K562 (cell line): Measurements from ENCODE around the gene PIK3CA. TPM values are rescaled to one million over a fixed set of nuclear protein-coding genes. Genes with fewer than 3 reads are reported as not detected.

Experiments
- ATAC-seq: fragments of 200-7000 bp; cut with Tn5 transposase; 3 replicates; pipeline ENCODE4 v1.9.1; 2020; ENCODE audit warnings: moderate library complexity
- BruUV-seq: library from RNA; stranded (reverse); fragments of 400-500 nt; replicated peaks from 2 replicates; lab custom pipeline; 2021; lab: Mats Ljungman, UMichigan
- CTCF ChIA-PET: fragments of 300-600 bp; formaldehyde crosslinking; extraction: SDS; loops from one replicate; lab custom pipeline; 2021; ENCODE audit warnings: low intra/inter-chr PET ratio; lab: Yijun Ruan, JAX
- POLR2A ChIA-PET: fragments of 300-600, 350-650 bp; sonication (Branson Sonifier 250); formaldehyde crosslinking; extraction: SDS; loops from one replicate; lab custom pipeline; 2021; ENCODE audit warnings: antibody characterized with exemption, inconsistent platforms; lab: Yijun Ruan, JAX
- DNase-seq, 4 experiments: peaks; one replicate each; pipeline versions ENCODE4 v3.0.0 to v3.0.0-alpha.2; 2011 to 2018; ENCODE audit warnings: low spot score in 3 of 4, mixed read lengths in 3 of 4; ENCODE audit errors: extremely low read depth in 1 of 4
- FAIRE-seq: peaks from 2 replicates; lab custom pipeline; 2011; peaks lifted over from hg19 to GRCh38; lab: Jason Lieb, UNC
- H2AFZ ChIP-seq: 2 replicates; pipeline ENCODE4 v1.6.0; 2011; ENCODE audit warnings: low read depth, low read length, control low read depth, inconsistent platforms
- H3K27ac ChIP-seq: fragments of 200-600 bp; 3 replicates; pipeline ENCODE4 v1.8.0; 2011; ENCODE audit warnings: low read depth, mild to moderate bottlenecking, control low read depth, inconsistent platforms, low read length, moderate library complexity, mixed read lengths; ENCODE audit errors: extremely low read depth
- H3K27me3 ChIP-seq, 2 experiments: fragments of 300-600 bp in 1 of 2; 2 replicates in 1 of 2; 3 replicates in 1 of 2; pipeline versions ENCODE4 v1.6.0 to v1.8.0; 2011; ENCODE audit warnings: inconsistent platforms in 2 of 2, low read length in 2 of 2, mild to moderate bottlenecking in 1 of 2, mixed read lengths in 1 of 2, moderate library complexity in 1 of 2; ENCODE audit not compliant: control insufficient read depth in 2 of 2, insufficient read depth in 2 of 2
- H3K36me3 ChIP-seq: fragments of 300-600 bp; 3 replicates; pipeline ENCODE4 v1.8.0; 2011; ENCODE audit warnings: mild to moderate bottlenecking, low read length, inconsistent platforms; ENCODE audit not compliant: control insufficient read depth, insufficient read depth
- H3K4me1 ChIP-seq, 2 experiments: fragments of 200-600 bp in 1 of 2; replicated peaks in 1 of 2; 2 replicates in 1 of 2; 3 replicates in 1 of 2; pipeline versions ENCODE4 v1.5.1 to v1.8.0; 2011; ENCODE audit warnings: inconsistent platforms in 2 of 2, low read length in 2 of 2, mild to moderate bottlenecking in 1 of 2, mixed read lengths in 1 of 2, moderate library complexity in 1 of 2; ENCODE audit not compliant: control insufficient read depth in 2 of 2, insufficient read depth in 2 of 2
- H3K4me2 ChIP-seq: 2 replicates; pipeline ENCODE4 v1.6.1; 2011; ENCODE audit warnings: low read length, control low read depth, inconsistent platforms, mixed read lengths; ENCODE audit not compliant: insufficient read depth
- H3K4me3 ChIP-seq: fragments of 200-600 bp; sonication (generic), shearing (Covaris generic); 2 replicates; pipeline ENCODE4 v1.5.1; 2016; ENCODE audit warnings: control low read depth, inconsistent platforms
- H3K79me2 ChIP-seq: fragments of 200-600 bp; 3 replicates; pipeline ENCODE4 v1.8.0; 2011; ENCODE audit warnings: low read length, inconsistent platforms; ENCODE audit not compliant: control insufficient read depth, insufficient read depth
- H3K9ac ChIP-seq, 2 experiments: 2 replicates each; pipeline versions ENCODE4 v1.6.0 to v1.6.1; 2011; ENCODE audit warnings: low read depth in 2 of 2, low read length in 2 of 2, control low read depth in 1 of 2, inconsistent platforms in 1 of 2, mild to moderate bottlenecking in 1 of 2, mixed read lengths in 1 of 2; ENCODE audit not compliant: insufficient read depth in 1 of 2
- H3K9me1 ChIP-seq: one replicate; pipeline ENCODE4 v1.6.0; 2011; ENCODE audit warnings: inconsistent platforms, mild to moderate bottlenecking, low read length, moderate library complexity; ENCODE audit not compliant: control insufficient read depth, insufficient read depth
- H3K9me3 ChIP-seq: replicated peaks from 2 replicates; pipeline ENCODE4 v1.5.1; 2011; ENCODE audit warnings: low read depth, low read length, inconsistent platforms; ENCODE audit not compliant: control insufficient read depth, insufficient read depth
- H4K20me1 ChIP-seq: replicated peaks from 2 replicates; pipeline ENCODE4 v1.6.1; 2011; ENCODE audit warnings: low read length, inconsistent platforms, mixed read lengths; ENCODE audit not compliant: control insufficient read depth, insufficient read depth
- BRF1 ChIP-seq: IDR thresholded peaks from 3 replicates; pipeline ENCODE4 v1.6.1; 2011; ENCODE audit warnings: borderline replicate concordance, mild to moderate bottlenecking; ENCODE audit not compliant: insufficient read length; ENCODE audit errors: extremely low read depth
- CCAR2 ChIP-seq: fragments of 200-400 bp; formaldehyde crosslinking; IDR thresholded peaks from 2 replicates; pipeline ENCODE4 v1.6.1; 2017; ENCODE audit warnings: mild to moderate bottlenecking, low read depth, low read length
- KLF6 ChIP-seq: fragments of 250-450 bp; sonication (Bioruptor Pico); IDR thresholded peaks from 2 replicates; pipeline ENCODE4 v1.4.0; 2020; ENCODE audit warnings: mild to moderate bottlenecking, moderate library complexity, borderline replicate concordance
- PCBP2 ChIP-seq: fragments of 200-400 bp; formaldehyde crosslinking; IDR thresholded peaks from 2 replicates; pipeline ENCODE4 v1.6.1; 2018; ENCODE audit warnings: low read length, low read depth, mild to moderate bottlenecking, moderate library complexity; ENCODE audit not compliant: poor library complexity, severe bottlenecking
- RBM22 ChIP-seq: fragments of 200-400 bp; formaldehyde crosslinking; IDR thresholded peaks from 2 replicates; pipeline ENCODE4 v1.6.1; 2018; ENCODE audit warnings: low read length, low read depth; ENCODE audit not compliant: poor library complexity, severe bottlenecking
- SRF ChIP-seq, 2 experiments: fragments of 250-450, 450-650 bp in 1 of 2; sonication (Bioruptor Pico) in 1 of 2; sonication (generic) in 1 of 2; formaldehyde crosslinking; IDR thresholded peaks; 2 replicates each; pipeline versions ENCODE4 v1.5.0 to v1.5.1; 2020 to 2022; ENCODE audit warnings: mild to moderate bottlenecking in 1 of 2, missing genetic modification reagents in 1 of 2
- TGIF2 ChIP-seq: sonication (generic); formaldehyde crosslinking; IDR thresholded peaks from 2 replicates; pipeline ENCODE4 v1.8.1; 2022; ENCODE audit warnings: mild to moderate bottlenecking, missing genetic modification reagents, moderate library complexity
- ZNF324 ChIP-seq: fragments of 250-450 bp; sonication (Bioruptor Pico); IDR thresholded peaks from 2 replicates; pipeline ENCODE4 v1.4.0; 2020; ENCODE audit warnings: mild to moderate bottlenecking
- WGBS: fragments of 100-300 bp; shearing (Covaris generic); methylation state at CpG from one replicate; pipeline ENCODE4 v1.1.6; 2016; ENCODE audit warnings: low coverage, mixed read lengths; ENCODE audit not compliant: insufficient coverage; ENCODE audit errors: missing lambda C conversion rate; 5-methylcytosine and 5-hydroxymethylcytosine counted together
- in situ Hi-C: fragments of 300-500 bp; cut with MboI; formaldehyde crosslinking; loops from 4 replicates; pipeline ENCODE4 v1.15.0; 2018; ENCODE audit warnings: inconsistent platforms, mixed read lengths
- intact Hi-C: fragments of 100-400 bp; cut with micrococcal nuclease; formaldehyde crosslinking; loops from 2 replicates; pipeline ENCODE4 v1.14.2; 2022
- polyA plus RNA-seq, 8 experiments: library from polyadenylated mRNA; depleted of rRNA in 4 of 8; stranded (reverse) in 5 of 8; unstranded in 3 of 8; fragments of >200 nt; fragmentation: Nextera tagmentation in 2 of 8; fragmentation: Illumina TruSeq in 1 of 8; extraction: Ambion mirVana in 2 of 8; extraction: Trizol in 1 of 8; gene quantifications; 2 replicates each; pipeline versions ENCODE4 v1.2.1 to v1.2.3, GENCODE V29; 2011 to 2014; ENCODE audit warnings: inconsistent platforms in 1 of 8, missing spikeins in 1 of 8
- total RNA-seq, 7 experiments: library from RNA; depleted of rRNA in 6 of 7; stranded (reverse); fragments of >200 nt in 6 of 7; fragmentation: Illumina TruSeq in 2 of 7; extraction: Trizol in 2 of 7; gene quantifications; 2 replicates each; pipeline versions ENCODE4 v1.2.1 to v1.2.3, GENCODE V29; 2011 to 2021; ENCODE audit warnings: low replicate concordance in 1 of 7
- TF ChIP-seq, protein P1 (sequence below): fragments of 200-800 bp; sonication (Bioruptor generic); IDR thresholded peaks from 2 replicates; pipeline ENCODE4 v1.6.1; 2017; ENCODE audit warnings: missing genetic modification characterization, missing compliant biosample characterization
- TF ChIP-seq, protein P2 (sequence below): fragments of 450-650 bp; IDR thresholded peaks from 2 replicates; pipeline ENCODE4 v1.6.1; 2017; ENCODE audit warnings: antibody characterized with exemption, mild to moderate bottlenecking
- TF ChIP-seq, protein P3 (sequence below): fragments of 250-450 bp; sonication (Bioruptor Pico); IDR thresholded peaks from 2 replicates; pipeline ENCODE4 v1.4.0; 2020
- TF ChIP-seq, protein P4 (sequence below): sonication (generic); formaldehyde crosslinking; IDR thresholded peaks from 2 replicates; pipeline ENCODE4 v1.8.1; 2023; ENCODE audit warnings: mild to moderate bottlenecking, missing genetic modification reagents

PIK3CA gene
- total and polyA plus RNA-seq, 9 of the 15 experiments (the other 6 are each of a cell fraction or from before 2014, with no cell fraction given) = 3.8 to 19.4 (median 10.8) TPM

DNA sequence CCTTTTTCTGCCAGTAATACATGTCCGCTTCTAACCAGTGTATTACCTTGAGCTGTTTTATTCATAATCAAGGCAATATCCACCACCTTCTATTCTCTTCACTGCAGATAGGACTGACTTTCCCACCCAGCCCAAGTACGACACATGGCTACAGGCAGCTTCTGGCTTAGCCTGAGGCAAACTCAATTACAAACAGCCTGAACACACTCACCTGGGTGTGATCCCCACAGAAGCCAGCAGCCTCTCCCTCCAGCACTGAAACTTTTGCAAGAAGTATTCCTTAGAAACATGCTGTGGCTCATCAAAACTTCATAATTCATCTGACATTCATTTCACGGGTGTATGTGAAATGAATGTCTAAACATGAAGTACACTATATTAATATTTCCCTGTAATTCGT is 116.3 kb downstream of the PIK3CA start:
- Histone ChIP-seq H3K9ac (peak overlapping the region in 1 of 2 experiments; percentile 21; a peak in 1 of 4 replicates), H3K27ac (peak overlapping the region; percentile 7; the same call in 1 of the 3 replicates), H3K27me3 (no peaks in the 10 kb centered on the region), H3K36me3 (no peaks in the 10 kb centered on the region), H3K4me1 (peaks cover 34 to 45% of the 10 kb centered on the region in 2 experiments), H3K9me1 (no peaks in the 10 kb centered on the region)
- BruUV-seq = no TSS peak
- ChIA-PET POLR2A (no interaction called here), CTCF (no interaction called here)
- DNase-seq = peak in 1 of 4 experiments; percentile 40
- TF ChIP-seq RBM22 (no peak), ZNF324 (CRISPR knock-in tag) (no peak), BRF1 (no peak), TGIF2 (CRISPR knock-in tag) (no peak), KLF6 (no peak), CCAR2 (no peak), PCBP2 (no peak), SRF (CRISPR knock-in tag; IDR thresholded peaks at IDR 0.05) (no peak)
- TF ChIP-seq, protein P1, sequence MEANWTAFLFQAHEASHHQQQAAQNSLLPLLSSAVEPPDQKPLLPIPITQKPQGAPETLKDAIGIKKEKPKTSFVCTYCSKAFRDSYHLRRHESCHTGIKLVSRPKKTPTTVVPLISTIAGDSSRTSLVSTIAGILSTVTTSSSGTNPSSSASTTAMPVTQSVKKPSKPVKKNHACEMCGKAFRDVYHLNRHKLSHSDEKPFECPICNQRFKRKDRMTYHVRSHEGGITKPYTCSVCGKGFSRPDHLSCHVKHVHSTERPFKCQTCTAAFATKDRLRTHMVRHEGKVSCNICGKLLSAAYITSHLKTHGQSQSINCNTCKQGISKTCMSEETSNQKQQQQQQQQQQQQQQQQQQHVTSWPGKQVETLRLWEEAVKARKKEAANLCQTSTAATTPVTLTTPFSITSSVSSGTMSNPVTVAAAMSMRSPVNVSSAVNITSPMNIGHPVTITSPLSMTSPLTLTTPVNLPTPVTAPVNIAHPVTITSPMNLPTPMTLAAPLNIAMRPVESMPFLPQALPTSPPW (CRISPR knock-in tag) = no peak
- TF ChIP-seq, protein P2, sequence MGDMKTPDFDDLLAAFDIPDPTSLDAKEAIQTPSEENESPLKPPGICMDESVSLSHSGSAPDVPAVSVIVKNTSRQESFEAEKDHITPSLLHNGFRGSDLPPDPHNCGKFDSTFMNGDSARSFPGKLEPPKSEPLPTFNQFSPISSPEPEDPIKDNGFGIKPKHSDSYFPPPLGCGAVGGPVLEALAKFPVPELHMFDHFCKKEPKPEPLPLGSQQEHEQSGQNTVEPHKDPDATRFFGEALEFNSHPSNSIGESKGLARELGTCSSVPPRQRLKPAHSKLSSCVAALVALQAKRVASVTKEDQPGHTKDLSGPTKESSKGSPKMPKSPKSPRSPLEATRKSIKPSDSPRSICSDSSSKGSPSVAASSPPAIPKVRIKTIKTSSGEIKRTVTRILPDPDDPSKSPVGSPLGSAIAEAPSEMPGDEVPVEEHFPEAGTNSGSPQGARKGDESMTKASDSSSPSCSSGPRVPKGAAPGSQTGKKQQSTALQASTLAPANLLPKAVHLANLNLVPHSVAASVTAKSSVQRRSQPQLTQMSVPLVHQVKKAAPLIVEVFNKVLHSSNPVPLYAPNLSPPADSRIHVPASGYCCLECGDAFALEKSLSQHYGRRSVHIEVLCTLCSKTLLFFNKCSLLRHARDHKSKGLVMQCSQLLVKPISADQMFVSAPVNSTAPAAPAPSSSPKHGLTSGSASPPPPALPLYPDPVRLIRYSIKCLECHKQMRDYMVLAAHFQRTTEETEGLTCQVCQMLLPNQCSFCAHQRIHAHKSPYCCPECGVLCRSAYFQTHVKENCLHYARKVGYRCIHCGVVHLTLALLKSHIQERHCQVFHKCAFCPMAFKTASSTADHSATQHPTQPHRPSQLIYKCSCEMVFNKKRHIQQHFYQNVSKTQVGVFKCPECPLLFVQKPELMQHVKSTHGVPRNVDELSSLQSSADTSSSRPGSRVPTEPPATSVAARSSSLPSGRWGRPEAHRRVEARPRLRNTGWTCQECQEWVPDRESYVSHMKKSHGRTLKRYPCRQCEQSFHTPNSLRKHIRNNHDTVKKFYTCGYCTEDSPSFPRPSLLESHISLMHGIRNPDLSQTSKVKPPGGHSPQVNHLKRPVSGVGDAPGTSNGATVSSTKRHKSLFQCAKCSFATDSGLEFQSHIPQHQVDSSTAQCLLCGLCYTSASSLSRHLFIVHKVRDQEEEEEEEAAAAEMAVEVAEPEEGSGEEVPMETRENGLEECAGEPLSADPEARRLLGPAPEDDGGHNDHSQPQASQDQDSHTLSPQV = no peak
- TF ChIP-seq, protein P3, sequence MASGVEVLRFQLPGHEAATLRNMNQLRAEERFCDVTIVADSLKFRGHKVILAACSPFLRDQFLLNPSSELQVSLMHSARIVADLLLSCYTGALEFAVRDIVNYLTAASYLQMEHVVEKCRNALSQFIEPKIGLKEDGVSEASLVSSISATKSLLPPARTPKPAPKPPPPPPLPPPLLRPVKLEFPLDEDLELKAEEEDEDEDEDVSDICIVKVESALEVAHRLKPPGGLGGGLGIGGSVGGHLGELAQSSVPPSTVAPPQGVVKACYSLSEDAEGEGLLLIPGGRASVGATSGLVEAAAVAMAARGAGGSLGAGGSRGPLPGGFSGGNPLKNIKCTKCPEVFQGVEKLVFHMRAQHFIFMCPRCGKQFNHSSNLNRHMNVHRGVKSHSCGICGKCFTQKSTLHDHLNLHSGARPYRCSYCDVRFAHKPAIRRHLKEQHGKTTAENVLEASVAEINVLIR (CRISPR knock-in tag) = no peak
- TF ChIP-seq, protein P4, sequence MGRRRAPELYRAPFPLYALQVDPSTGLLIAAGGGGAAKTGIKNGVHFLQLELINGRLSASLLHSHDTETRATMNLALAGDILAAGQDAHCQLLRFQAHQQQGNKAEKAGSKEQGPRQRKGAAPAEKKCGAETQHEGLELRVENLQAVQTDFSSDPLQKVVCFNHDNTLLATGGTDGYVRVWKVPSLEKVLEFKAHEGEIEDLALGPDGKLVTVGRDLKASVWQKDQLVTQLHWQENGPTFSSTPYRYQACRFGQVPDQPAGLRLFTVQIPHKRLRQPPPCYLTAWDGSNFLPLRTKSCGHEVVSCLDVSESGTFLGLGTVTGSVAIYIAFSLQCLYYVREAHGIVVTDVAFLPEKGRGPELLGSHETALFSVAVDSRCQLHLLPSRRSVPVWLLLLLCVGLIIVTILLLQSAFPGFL (CRISPR knock-in tag) = no peak
- TF ChIP-seq, all 486 proteins: peak for 0
- no peak for ATAC-seq
- H3K4me2 ChIP-seq = no peak overlapping the region
- H4K20me1 ChIP-seq = 0 out of 2 replicates have a peak, but pooled peaks cover 4% of the 10 kb centered on the region
- H2AFZ ChIP-seq = peak overlapping the region; percentile 73
- H3K79me2 ChIP-seq = peaks cover 17% of the 10 kb centered on the region
- in situ Hi-C loops = no loop called here
- no peak overlapping the region for H3K4me3 ChIP-seq
- intact Hi-C loops = no loop called here
- no peak for FAIRE-seq
- 42% methylated on average over 4 of the region's 4 CpGs for WGBS
- 0 out of 2 replicates have a peak, but pooled peaks cover 4% of the 10 kb centered on the region for H3K9me3 ChIP-seq
